ENCODE results near the gene AGAP3.

GRCh38 chr7:151076863-151077704 is 9.2 kb upstream of the AGAP3 start:
- no peak for TF ChIP-seq POLR2A (IDR thresholded peaks at IDR 0.05)
- TF ChIP-seq, protein P1, sequence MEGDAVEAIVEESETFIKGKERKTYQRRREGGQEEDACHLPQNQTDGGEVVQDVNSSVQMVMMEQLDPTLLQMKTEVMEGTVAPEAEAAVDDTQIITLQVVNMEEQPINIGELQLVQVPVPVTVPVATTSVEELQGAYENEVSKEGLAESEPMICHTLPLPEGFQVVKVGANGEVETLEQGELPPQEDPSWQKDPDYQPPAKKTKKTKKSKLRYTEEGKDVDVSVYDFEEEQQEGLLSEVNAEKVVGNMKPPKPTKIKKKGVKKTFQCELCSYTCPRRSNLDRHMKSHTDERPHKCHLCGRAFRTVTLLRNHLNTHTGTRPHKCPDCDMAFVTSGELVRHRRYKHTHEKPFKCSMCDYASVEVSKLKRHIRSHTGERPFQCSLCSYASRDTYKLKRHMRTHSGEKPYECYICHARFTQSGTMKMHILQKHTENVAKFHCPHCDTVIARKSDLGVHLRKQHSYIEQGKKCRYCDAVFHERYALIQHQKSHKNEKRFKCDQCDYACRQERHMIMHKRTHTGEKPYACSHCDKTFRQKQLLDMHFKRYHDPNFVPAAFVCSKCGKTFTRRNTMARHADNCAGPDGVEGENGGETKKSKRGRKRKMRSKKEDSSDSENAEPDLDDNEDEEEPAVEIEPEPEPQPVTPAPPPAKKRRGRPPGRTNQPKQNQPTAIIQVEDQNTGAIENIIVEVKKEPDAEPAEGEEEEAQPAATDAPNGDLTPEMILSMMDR (IDR thresholded peaks at IDR 0.05): peak in 1 of 6 experiments; percentile 6
